Endodermal cell (in vitro differentiated cells): ENCODE data around the gene PAMR1. TPM values are rescaled to one million over a fixed set of nuclear protein-coding genes. Genes with fewer than 3 reads are reported as not detected.
A peak's percentile ranks its signal among the peaks of the same experiment; 100 is the strongest.

Experiments used
- DNase-seq: peaks from one replicate; pipeline ENCODE4 v3.0.0-alpha.2; 2017
- H3K27ac ChIP-seq: 2 replicates; pipeline ENCODE4 v1.5.1; 2013; ENCODE audit warnings: mild to moderate bottlenecking, low read depth, low read length, moderate library complexity
- H3K27me3 ChIP-seq: 2 replicates; pipeline ENCODE4 v1.6.1; 2013; ENCODE audit warnings: mild to moderate bottlenecking, low read length, moderate library complexity; ENCODE audit not compliant: insufficient read depth, control insufficient read depth, poor library complexity, severe bottlenecking
- H3K36me3 ChIP-seq: 2 replicates; pipeline ENCODE4 v1.7.0; 2013; ENCODE audit warnings: mild to moderate bottlenecking, low read length, moderate library complexity; ENCODE audit not compliant: control insufficient read depth, insufficient read depth
- H3K4me1 ChIP-seq: one replicate; pipeline ENCODE4 v1.7.0; 2013; ENCODE audit warnings: low read length; ENCODE audit not compliant: control insufficient read depth, insufficient read depth
- H3K4me3 ChIP-seq: 2 replicates; pipeline ENCODE4 v1.5.1; 2013; ENCODE audit warnings: mild to moderate bottlenecking, low read length, moderate library complexity
- H3K9ac ChIP-seq: 2 replicates; pipeline ENCODE4 v1.6.1; 2013; ENCODE audit warnings: mild to moderate bottlenecking, low read length, moderate library complexity; ENCODE audit not compliant: poor library complexity, severe bottlenecking; ENCODE audit errors: extremely low read depth
- H3K9me3 ChIP-seq: 2 replicates; pipeline ENCODE4 v1.6.1; 2013; ENCODE audit warnings: mild to moderate bottlenecking, low read length, moderate library complexity; ENCODE audit not compliant: control insufficient read depth
- H3K27ac Mint-ChIP-seq: 2 replicates; pipeline ENCODE4 v1.8.0; 2020; ENCODE audit warnings: mixed read lengths
- H3K27me3 Mint-ChIP-seq: 2 replicates; pipeline ENCODE4 v1.8.0; 2021; ENCODE audit warnings: mild to moderate bottlenecking, mixed read lengths; ENCODE audit not compliant: insufficient read depth
- H3K36me3 Mint-ChIP-seq: 2 replicates; pipeline ENCODE4 v1.8.0; 2020; ENCODE audit warnings: low read depth, mixed read lengths
- H3K4me1 Mint-ChIP-seq: 2 replicates; pipeline ENCODE4 v1.8.0; 2020; ENCODE audit warnings: mixed read lengths
- H3K4me3 Mint-ChIP-seq: 2 replicates; pipeline ENCODE4 v1.8.0; 2020; ENCODE audit warnings: mild to moderate bottlenecking, moderate library complexity, mixed read lengths
- H3K9me3 Mint-ChIP-seq: 2 replicates; pipeline ENCODE4 v1.8.0; 2020; ENCODE audit warnings: mild to moderate bottlenecking, mixed read lengths
- WGBS, 2 experiments: methylation state at CpG; one replicate each; pipeline versions ENCODE4 v1.1.5 to v1.1.7; 2013; ENCODE audit warnings: missing lambda C conversion rate in 2 of 2, mixed read lengths in 1 of 2; ENCODE audit not compliant: insufficient coverage in 1 of 2, insufficient read length in 1 of 2; 5-methylcytosine and 5-hydroxymethylcytosine counted together
- total RNA-seq, 2 donors: library from RNA; stranded (reverse); fragmentation: NEBNext Ultra II Directional in 1 of 2; extraction: Animal tissue kit (Norgen Biotek cat#: 25700) in 1 of 2; gene quantifications; 2 replicates in 1 of 2; 3 replicates in 1 of 2; pipeline ENCODE4 v1.2.1, GENCODE V29; 2021
- TF ChIP-seq, protein P1 (sequence below): fragments of 200-600 bp; sonication (generic); conservative IDR thresholded peaks from 2 replicates; pipeline ENCODE4 v1.5.0; 2021; ENCODE audit warnings: antibody characterized with exemption, mild to moderate bottlenecking

Gene PAMR1
- total RNA-seq, 2 donors from 2014 or later: 55.3 to 79.0 TPM

DNA sequence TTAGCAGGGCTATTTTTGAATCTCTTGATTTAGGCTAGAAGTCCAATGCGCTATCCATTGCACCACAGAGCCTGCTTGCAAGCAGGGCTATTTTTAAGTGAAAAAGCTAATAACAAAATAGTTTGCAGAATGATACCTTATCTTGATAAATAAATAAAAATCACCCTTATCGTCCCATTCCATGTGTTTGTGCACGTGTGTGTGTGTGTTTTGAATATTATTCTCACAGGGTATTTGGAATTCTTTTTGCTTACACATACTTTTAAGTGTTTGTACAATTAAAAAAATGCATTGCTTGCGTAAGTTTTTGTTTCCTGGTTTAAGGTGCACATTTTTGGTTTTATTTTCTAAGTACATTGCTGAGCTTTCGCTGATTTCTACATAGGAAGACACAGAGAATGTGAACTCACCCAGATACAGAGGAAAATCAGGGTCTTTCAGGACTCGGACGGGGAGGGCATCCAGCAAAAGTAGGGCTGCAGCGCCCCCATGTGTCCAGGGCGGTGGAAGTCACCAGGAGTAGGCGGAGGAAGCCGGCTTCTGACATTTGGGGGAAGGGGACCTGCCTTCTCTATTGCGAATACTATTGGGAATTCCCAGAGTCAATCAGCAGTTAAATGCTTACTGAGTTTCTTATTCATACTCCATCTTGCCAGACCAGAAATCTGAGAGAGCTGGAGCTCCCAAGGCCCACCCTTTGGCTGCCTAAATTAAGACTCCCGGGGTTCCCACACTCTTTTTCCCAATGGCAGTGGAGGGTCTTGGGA is 133.3 kb downstream of the PAMR1 start:
- no peaks in the 10 kb centered on the region for H3K27me3 ChIP-seq
- H3K4me3 Mint-ChIP-seq: no peak overlapping the region
- H3K4me1 Mint-ChIP-seq: peaks cover 5% of the 10 kb centered on the region

DNA sequence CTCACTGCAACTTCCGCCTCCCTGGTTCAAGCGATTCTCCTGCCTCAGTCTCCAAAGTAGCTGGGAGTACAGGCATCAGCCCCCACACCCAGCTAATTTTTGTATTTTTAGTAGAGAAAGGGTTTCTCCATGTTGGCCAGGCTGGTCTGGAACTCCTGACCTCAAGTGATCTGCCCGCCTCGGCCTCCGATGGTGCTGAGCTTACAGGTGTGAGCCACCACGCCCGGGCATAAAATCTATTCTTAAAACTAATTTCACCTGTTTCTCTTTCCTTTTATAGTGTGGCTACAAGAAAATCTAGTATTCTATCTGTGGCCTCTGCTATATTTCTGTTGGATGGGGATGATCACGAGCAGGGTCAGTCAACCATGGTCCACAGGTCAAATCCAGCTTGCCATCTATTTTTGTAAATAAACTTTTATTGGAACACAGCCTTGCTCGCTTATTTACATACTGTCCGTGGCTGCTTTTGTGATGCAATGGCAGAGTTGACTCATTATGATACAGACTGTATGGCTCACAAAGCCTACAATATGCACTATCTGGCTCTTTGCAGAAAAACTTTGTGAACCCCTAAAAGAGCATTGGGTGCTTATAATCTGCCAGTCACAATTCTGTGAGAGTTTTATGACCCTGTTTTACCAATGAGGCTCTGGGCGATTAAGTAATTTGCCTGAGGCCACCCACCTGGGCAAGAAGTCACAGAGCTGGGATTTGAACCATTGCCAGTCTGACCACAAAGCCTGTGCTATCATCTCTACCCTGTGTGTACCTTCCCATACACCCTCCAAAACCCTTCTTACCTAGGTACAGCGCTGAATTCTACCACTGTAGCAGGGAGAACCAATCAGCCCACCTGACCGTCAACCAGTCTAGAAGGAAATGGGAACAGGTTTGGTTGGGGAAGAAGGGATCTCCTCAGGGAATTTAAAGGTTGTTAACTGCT is 134.4 kb downstream of the PAMR1 start:
- Mint-ChIP-seq H3K4me1 (peaks cover 5% of the 10 kb centered on the region), H3K36me3 (no peaks in the 10 kb centered on the region), H3K27ac (no peak overlapping the region), H3K4me3 (no peak overlapping the region), H3K27me3 (peaks cover 17% of the 10 kb centered on the region), H3K9me3 (no peaks in the 10 kb centered on the region)
- H3K4me1 ChIP-seq: no peaks in the 10 kb centered on the region
- H3K9me3 ChIP-seq: no peaks in the 10 kb centered on the region
- DNase-seq: no peak
- 91 to 93% methylated on average over 11 to 13 of the region's 13 CpGs for WGBS, 2 experiments
- H3K27ac ChIP-seq: no peak overlapping the region
- no peaks in the 10 kb centered on the region for H3K27me3 ChIP-seq
- H3K36me3 ChIP-seq: no peaks in the 10 kb centered on the region
- TF ChIP-seq, protein P1, sequence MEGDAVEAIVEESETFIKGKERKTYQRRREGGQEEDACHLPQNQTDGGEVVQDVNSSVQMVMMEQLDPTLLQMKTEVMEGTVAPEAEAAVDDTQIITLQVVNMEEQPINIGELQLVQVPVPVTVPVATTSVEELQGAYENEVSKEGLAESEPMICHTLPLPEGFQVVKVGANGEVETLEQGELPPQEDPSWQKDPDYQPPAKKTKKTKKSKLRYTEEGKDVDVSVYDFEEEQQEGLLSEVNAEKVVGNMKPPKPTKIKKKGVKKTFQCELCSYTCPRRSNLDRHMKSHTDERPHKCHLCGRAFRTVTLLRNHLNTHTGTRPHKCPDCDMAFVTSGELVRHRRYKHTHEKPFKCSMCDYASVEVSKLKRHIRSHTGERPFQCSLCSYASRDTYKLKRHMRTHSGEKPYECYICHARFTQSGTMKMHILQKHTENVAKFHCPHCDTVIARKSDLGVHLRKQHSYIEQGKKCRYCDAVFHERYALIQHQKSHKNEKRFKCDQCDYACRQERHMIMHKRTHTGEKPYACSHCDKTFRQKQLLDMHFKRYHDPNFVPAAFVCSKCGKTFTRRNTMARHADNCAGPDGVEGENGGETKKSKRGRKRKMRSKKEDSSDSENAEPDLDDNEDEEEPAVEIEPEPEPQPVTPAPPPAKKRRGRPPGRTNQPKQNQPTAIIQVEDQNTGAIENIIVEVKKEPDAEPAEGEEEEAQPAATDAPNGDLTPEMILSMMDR: no peak
- no peak overlapping the region for H3K9ac ChIP-seq
- H3K4me3 ChIP-seq: no peak overlapping the region

More for the DNA sequence above, 133.3 kb downstream of the PAMR1 start:
- H3K9ac ChIP-seq: no peak overlapping the region
- 14 to 26% methylated on average over 7 to 11 of the region's 13 CpGs for WGBS, 2 experiments
- no peaks in the 10 kb centered on the region for H3K9me3 ChIP-seq
- no peak overlapping the region for H3K4me3 ChIP-seq
- Mint-ChIP-seq H3K27me3 (peaks cover 17% of the 10 kb centered on the region), H3K27ac (no peak overlapping the region), H3K9me3 (peaks cover 2% of the 10 kb centered on the region), H3K36me3 (no peaks in the 10 kb centered on the region)
- H3K27ac ChIP-seq: no peak overlapping the region
- no peaks in the 10 kb centered on the region for H3K36me3 ChIP-seq
- TF ChIP-seq, protein P1: peak; percentile 98
- peak; percentile 97 for DNase-seq
- H3K4me1 ChIP-seq: no peaks in the 10 kb centered on the region

- Histone ChIP-seq H3K27ac (no peak overlapping the region), H3K9me3 (no peaks in the 10 kb centered on the region), H3K36me3 (no peaks in the 10 kb centered on the region), H3K27me3 (no peaks in the 10 kb centered on the region), H3K9ac (no peak overlapping the region), H3K4me3 (no peak overlapping the region), H3K4me1 (no peaks in the 10 kb centered on the region)
- Mint-ChIP-seq H3K4me1 (peaks cover 5% of the 10 kb centered on the region), H3K4me3 (no peak overlapping the region), H3K27me3 (peaks cover 17% of the 10 kb centered on the region), H3K36me3 (no peaks in the 10 kb centered on the region), H3K27ac (no peak overlapping the region), H3K9me3 (no peaks in the 10 kb centered on the region)
- TF ChIP-seq, protein P1: no peak
- DNase-seq: no peak
- 86 to 89% methylated on average over 1 to 6 of the region's 6 CpGs for WGBS, 2 experiments
Measured at GRCh38 chr11:35389897-35390465, 135.4 kb downstream of the PAMR1 start.
